B cell (primary cell): Measurements from ENCODE around the gene RASGRF2. TPM values are rescaled to one million over a fixed set of nuclear protein-coding genes. Genes with fewer than 3 reads are reported as not detected.

Source experiments
- ATAC-seq: fragments of 200-7000 bp; cut with Tn5 transposase; one replicate; pipeline ENCODE4 v1.10.0; 2021; ENCODE audit warnings: low read depth, mild to moderate bottlenecking, moderate number of reproducible peaks, moderate library complexity
- CTCF ChIA-PET: fragments of 350-600 bp; sonication (Branson Sonifier 250); formaldehyde crosslinking; loops from one replicate; lab custom pipeline; 2021; ENCODE audit warnings: antibody characterized with exemption, inconsistent platforms; lab: Charles Lee
- POLR2A ChIA-PET: fragments of 350-600 bp; sonication (Branson Sonifier 250); formaldehyde crosslinking; loops from one replicate; lab custom pipeline; 2021; ENCODE audit warnings: antibody characterized with exemption; lab: Charles Lee
- DNase-seq: peaks from one replicate; pipeline ENCODE4 v3.0.0; 2013
- H2AFZ ChIP-seq: 2 replicates; pipeline ENCODE4 v1.6.1; 2012; ENCODE audit warnings: mild to moderate bottlenecking, low read depth, low read length; ENCODE audit not compliant: insufficient read depth, poor library complexity, severe bottlenecking
- H3K27ac ChIP-seq, 2 donors: 1 replicate in 1 of 2; 2 replicates in 1 of 2; pipeline ENCODE4 v1.5.1; 2012 to 2013; ENCODE audit warnings: low read length in 2 of 2, mild to moderate bottlenecking in 2 of 2, moderate library complexity in 1 of 2
- H3K27me3 ChIP-seq, 4 experiments: fragments of 200-600 bp in 1 of 4; sonication (generic) in 1 of 4; replicated peaks in 1 of 4; 1 replicate in 2 of 4; 2 replicates in 2 of 4; pipeline versions ENCODE4 v1.6.1 to v1.7.0; 2013 to 2016; ENCODE audit warnings: low read length in 3 of 4, mild to moderate bottlenecking in 2 of 4, mixed read lengths in 1 of 4, moderate library complexity in 1 of 4; ENCODE audit not compliant: insufficient read depth in 4 of 4, control insufficient read depth in 3 of 4; ENCODE audit errors: control extremely low read depth in 1 of 4
- H3K36me3 ChIP-seq, 2 experiments: replicated peaks in 1 of 2; 1 replicate in 1 of 2; 2 replicates in 1 of 2; pipeline versions ENCODE4 v1.6.1 to v1.7.1; 2013; ENCODE audit warnings: low read length in 1 of 2; ENCODE audit not compliant: insufficient read depth in 2 of 2, control insufficient read depth in 1 of 2; ENCODE audit errors: control extremely low read depth in 1 of 2, extremely low read depth in 1 of 2
- H3K4me1 ChIP-seq, 2 donors: fragments of 200-600 bp in 1 of 2; sonication (generic) in 1 of 2; 1 replicate in 1 of 2; 2 replicates in 1 of 2; pipeline versions ENCODE4 v1.5.1 to v1.6.1; 2013 to 2017; ENCODE audit warnings: low read length in 2 of 2; ENCODE audit not compliant: control insufficient read depth in 2 of 2, insufficient read depth in 2 of 2
- H3K4me2 ChIP-seq: replicated peaks from 2 replicates; pipeline ENCODE3; 2012; ENCODE audit warnings: mild to moderate bottlenecking, low read depth, low read length; ENCODE audit not compliant: poor library complexity, severe bottlenecking
- H3K4me3 ChIP-seq, 5 experiments: fragments of 200-600 bp in 1 of 5; sonication (generic) in 1 of 5; 1 replicate in 3 of 5; 2 replicates in 2 of 5; pipeline versions ENCODE4 v1.5.1 to v1.7.0; 2011 to 2016; ENCODE audit warnings: low read length in 4 of 5, mild to moderate bottlenecking in 4 of 5, low read depth in 2 of 5, control low read depth in 1 of 5, moderate library complexity in 1 of 5; ENCODE audit not compliant: insufficient read depth in 1 of 5; ENCODE audit errors: control extremely low read depth in 1 of 5, extremely low read depth in 1 of 5
- H3K79me2 ChIP-seq: fragments of 200-600 bp; sonication (generic); one replicate; pipeline ENCODE4 v1.6.0; 2016; ENCODE audit warnings: low read length; ENCODE audit not compliant: control insufficient read depth, insufficient read depth
- H3K9ac ChIP-seq: fragments of 200-600 bp; sonication (generic); 2 replicates; pipeline ENCODE4 v1.6.1; 2017; ENCODE audit warnings: mild to moderate bottlenecking, low read length, moderate library complexity
- H3K9me3 ChIP-seq, 3 donors: one replicate each; pipeline versions ENCODE4 v1.6.1 to v1.7.1; 2013; ENCODE audit warnings: low read length in 2 of 3; ENCODE audit not compliant: control insufficient read depth in 2 of 3, insufficient read depth in 1 of 3; ENCODE audit errors: control extremely low read depth in 1 of 3
- H4K20me1 ChIP-seq: 2 replicates; pipeline ENCODE4 v1.6.0; 2012; ENCODE audit warnings: mild to moderate bottlenecking, low read length; ENCODE audit not compliant: insufficient read depth, control insufficient read depth, poor library complexity, severe bottlenecking
- H3K27ac Mint-ChIP-seq: one replicate; pipeline ENCODE4 v1.8.0; 2021; ENCODE audit warnings: mixed read lengths
- H3K27me3 Mint-ChIP-seq: one replicate; pipeline ENCODE4 v1.8.0; 2021; ENCODE audit warnings: mixed read lengths
- H3K4me1 Mint-ChIP-seq: one replicate; pipeline ENCODE4 v1.8.0; 2021; ENCODE audit warnings: mixed read lengths
- H3K4me3 Mint-ChIP-seq: one replicate; pipeline ENCODE4 v1.8.0; 2021; ENCODE audit warnings: mixed read lengths
- H3K9me3 Mint-ChIP-seq: one replicate; pipeline ENCODE4 v1.8.0; 2022; ENCODE audit warnings: mixed read lengths; ENCODE audit not compliant: insufficient read depth
- EZH2 ChIP-seq: IDR thresholded peaks from 2 replicates; pipeline ENCODE4 v1.6.1; 2012; ENCODE audit warnings: borderline replicate concordance, low read depth, mild to moderate bottlenecking, moderate library complexity, low read length; ENCODE audit not compliant: insufficient read depth, poor library complexity, severe bottlenecking
- WGBS: methylation state at CpG from one replicate; pipeline ENCODE4 v1.1.5; 2013; ENCODE audit warnings: missing lambda C conversion rate; ENCODE audit not compliant: insufficient coverage; 5-methylcytosine and 5-hydroxymethylcytosine counted together
- intact Hi-C: fragments of 100-400 bp; cut with micrococcal nuclease; formaldehyde crosslinking; loops from one replicate; pipeline ENCODE4 v1.10.0; 2022
- polyA plus RNA-seq: library from polyadenylated mRNA; depleted of rRNA; stranded (reverse); fragments of >200 nt; gene quantifications from 2 replicates; pipeline ENCODE4 v1.2.3, GENCODE V29; 2012
- total RNA-seq, 2 donors: library from RNA; stranded (reverse); fragments of 120-200 nt in 1 of 2; gene quantifications; 1 replicate in 1 of 2; 2 replicates in 1 of 2; pipeline versions ENCODE4 v1.2.3 to v1.2.4, GENCODE V29; 2013 to 2022
- TF ChIP-seq, protein P1 (sequence below): fragments of 200-600 bp; IDR thresholded peaks from one replicate; pipeline ENCODE4 v1.8.0; 2022; ENCODE audit warnings: antibody characterized with exemption, mild to moderate bottlenecking

The RASGRF2 gene
- total and polyA plus RNA-seq, 2 donors (not counting 1 experiment from before 2014, with no cell fraction given): 0.04 to 0.37 TPM

DNA sequence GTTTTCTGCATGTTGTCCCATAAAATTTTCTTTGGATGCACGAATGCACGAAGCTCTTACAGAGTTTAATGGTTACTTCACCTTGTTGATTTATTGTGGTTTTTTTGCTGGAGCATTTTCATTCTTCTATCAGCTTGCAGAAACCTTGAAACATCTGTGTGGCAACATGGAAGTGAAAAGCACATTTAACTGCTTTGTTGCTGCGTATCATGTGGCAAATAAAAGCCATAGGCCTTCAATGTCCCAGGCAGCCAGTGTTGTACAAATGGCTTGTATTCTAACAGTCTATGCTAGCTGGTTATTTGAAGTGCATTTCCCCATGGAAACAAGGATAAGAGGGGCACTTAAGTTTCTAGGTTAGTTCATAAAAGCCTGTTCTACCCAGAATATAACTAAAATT lies 42.5 kb upstream of the RASGRF2 start:
- no peaks in the 10 kb centered on the region for H3K4me1 ChIP-seq
- no peak overlapping the region for H3K4me3 ChIP-seq
- H3K9me3 Mint-ChIP-seq: no peaks in the 10 kb centered on the region
- H3K4me1 Mint-ChIP-seq: no peaks in the 10 kb centered on the region
- 54% methylated on average over 3 of the region's 3 CpGs for WGBS
- no peaks in the 10 kb centered on the region for H3K27me3 Mint-ChIP-seq
- no peak overlapping the region for H3K4me2 ChIP-seq
- H3K4me3 Mint-ChIP-seq: no peak overlapping the region
- POLR2A ChIA-PET: no interaction called here
- TF ChIP-seq, protein P1, sequence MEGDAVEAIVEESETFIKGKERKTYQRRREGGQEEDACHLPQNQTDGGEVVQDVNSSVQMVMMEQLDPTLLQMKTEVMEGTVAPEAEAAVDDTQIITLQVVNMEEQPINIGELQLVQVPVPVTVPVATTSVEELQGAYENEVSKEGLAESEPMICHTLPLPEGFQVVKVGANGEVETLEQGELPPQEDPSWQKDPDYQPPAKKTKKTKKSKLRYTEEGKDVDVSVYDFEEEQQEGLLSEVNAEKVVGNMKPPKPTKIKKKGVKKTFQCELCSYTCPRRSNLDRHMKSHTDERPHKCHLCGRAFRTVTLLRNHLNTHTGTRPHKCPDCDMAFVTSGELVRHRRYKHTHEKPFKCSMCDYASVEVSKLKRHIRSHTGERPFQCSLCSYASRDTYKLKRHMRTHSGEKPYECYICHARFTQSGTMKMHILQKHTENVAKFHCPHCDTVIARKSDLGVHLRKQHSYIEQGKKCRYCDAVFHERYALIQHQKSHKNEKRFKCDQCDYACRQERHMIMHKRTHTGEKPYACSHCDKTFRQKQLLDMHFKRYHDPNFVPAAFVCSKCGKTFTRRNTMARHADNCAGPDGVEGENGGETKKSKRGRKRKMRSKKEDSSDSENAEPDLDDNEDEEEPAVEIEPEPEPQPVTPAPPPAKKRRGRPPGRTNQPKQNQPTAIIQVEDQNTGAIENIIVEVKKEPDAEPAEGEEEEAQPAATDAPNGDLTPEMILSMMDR: no peak
- no peak for TF ChIP-seq EZH2
- no peaks in the 10 kb centered on the region for H3K36me3 ChIP-seq
- H3K9ac ChIP-seq: no peak overlapping the region
- H3K27ac ChIP-seq: no peak overlapping the region
- no peak overlapping the region for H2AFZ ChIP-seq
- intact Hi-C loops: no loop called here
- no peak for ATAC-seq
- DNase-seq: no peak
- no peaks in the 10 kb centered on the region for H3K27me3 ChIP-seq
- no peak overlapping the region for H3K27ac Mint-ChIP-seq
- CTCF ChIA-PET: no interaction called here
- H3K9me3 ChIP-seq: no peaks in the 10 kb centered on the region
- no peaks in the 10 kb centered on the region for H3K79me2 ChIP-seq
- no peaks in the 10 kb centered on the region for H4K20me1 ChIP-seq

DNA sequence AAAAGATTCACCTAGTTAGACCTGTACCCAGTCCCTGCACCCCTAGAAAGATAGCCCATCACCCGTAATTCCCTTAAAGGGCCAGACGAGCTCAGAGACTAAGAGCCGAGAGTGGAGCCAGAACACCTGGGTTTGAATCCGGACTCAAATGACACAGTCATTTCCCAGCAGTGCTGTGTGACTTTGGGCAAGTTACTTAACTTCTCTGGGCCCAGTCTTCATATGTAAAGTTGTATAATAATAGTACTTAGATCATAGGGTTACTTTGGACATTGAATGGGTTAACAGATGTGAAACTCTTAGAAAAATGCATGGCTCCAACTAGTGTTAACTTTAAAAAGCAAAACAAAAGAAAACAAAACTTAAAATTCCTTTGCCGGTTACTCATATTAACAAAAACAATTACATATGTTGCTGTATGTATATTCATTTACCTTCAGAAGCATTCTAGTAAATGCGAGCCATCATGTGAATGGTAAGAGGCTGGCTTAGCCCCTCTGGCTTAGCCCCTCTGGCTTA lies 40.4 kb upstream of the RASGRF2 start:
- Histone ChIP-seq H3K36me3 (no peaks in the 10 kb centered on the region), H2AFZ (no peak overlapping the region), H3K27me3 (no peaks in the 10 kb centered on the region), H3K4me3 (no peak overlapping the region), H3K79me2 (no peaks in the 10 kb centered on the region), H3K27ac (no peak overlapping the region), H3K9me3 (no peaks in the 10 kb centered on the region), H3K4me1 (no peaks in the 10 kb centered on the region), H4K20me1 (no peaks in the 10 kb centered on the region), H3K9ac (no peak overlapping the region), H3K4me2 (no peak overlapping the region)
- 100% methylated on average over 3 of the region's 6 CpGs for WGBS
- DNase-seq (no peak), ATAC-seq (no peak)
- ChIA-PET POLR2A (no interaction called here), CTCF (no interaction called here)
- no peaks in the 10 kb centered on the region for H3K9me3 Mint-ChIP-seq
- H3K4me3 Mint-ChIP-seq: no peak overlapping the region
- H3K4me1 Mint-ChIP-seq: no peaks in the 10 kb centered on the region
- intact Hi-C loops: no loop called here
- H3K27me3 Mint-ChIP-seq: no peaks in the 10 kb centered on the region
- H3K27ac Mint-ChIP-seq: no peak overlapping the region
- TF ChIP-seq, protein P1: no peak
- no peak for TF ChIP-seq EZH2
